HCT116 (cell line): Measurements from ENCODE around the gene MRPL42.

ENCODE experiments used
- POLR2A ChIP-seq: IDR thresholded peaks from 2 replicates; pipeline ENCODE4 v1.7.0; 2011; ENCODE audit warnings: borderline replicate concordance; ENCODE audit not compliant: insufficient read depth, insufficient read length; ENCODE audit errors: extremely low read depth
- SIN3A ChIP-seq: IDR thresholded peaks from 2 replicates; pipeline ENCODE4 v1.6.1; 2012; ENCODE audit warnings: low read depth
- TF ChIP-seq, protein P1 (sequence below), 3 experiments: fragments of 200-600 bp in 1 of 3; sonication (generic) in 1 of 3; IDR thresholded peaks in 2 of 3; conservative IDR thresholded peaks in 1 of 3; 2 replicates each; pipeline ENCODE4 v1.5.1; 2012 to 2017; ENCODE audit warnings: low read depth in 2 of 3, low read length in 2 of 3, antibody characterized with exemption in 1 of 3, borderline replicate concordance in 1 of 3, control low read depth in 1 of 3, mild to moderate bottlenecking in 1 of 3, mixed read lengths in 1 of 3, mixed run types in 1 of 3, moderate library complexity in 1 of 3; ENCODE audit not compliant: insufficient read depth in 1 of 3

GRCh38 chr12:93483151-93483807 lies 16.0 kb downstream of the MRPL42 start:
- TF ChIP-seq, protein P1, sequence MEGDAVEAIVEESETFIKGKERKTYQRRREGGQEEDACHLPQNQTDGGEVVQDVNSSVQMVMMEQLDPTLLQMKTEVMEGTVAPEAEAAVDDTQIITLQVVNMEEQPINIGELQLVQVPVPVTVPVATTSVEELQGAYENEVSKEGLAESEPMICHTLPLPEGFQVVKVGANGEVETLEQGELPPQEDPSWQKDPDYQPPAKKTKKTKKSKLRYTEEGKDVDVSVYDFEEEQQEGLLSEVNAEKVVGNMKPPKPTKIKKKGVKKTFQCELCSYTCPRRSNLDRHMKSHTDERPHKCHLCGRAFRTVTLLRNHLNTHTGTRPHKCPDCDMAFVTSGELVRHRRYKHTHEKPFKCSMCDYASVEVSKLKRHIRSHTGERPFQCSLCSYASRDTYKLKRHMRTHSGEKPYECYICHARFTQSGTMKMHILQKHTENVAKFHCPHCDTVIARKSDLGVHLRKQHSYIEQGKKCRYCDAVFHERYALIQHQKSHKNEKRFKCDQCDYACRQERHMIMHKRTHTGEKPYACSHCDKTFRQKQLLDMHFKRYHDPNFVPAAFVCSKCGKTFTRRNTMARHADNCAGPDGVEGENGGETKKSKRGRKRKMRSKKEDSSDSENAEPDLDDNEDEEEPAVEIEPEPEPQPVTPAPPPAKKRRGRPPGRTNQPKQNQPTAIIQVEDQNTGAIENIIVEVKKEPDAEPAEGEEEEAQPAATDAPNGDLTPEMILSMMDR (IDR thresholded peaks at IDR 0.05 in 2 of 3, conservative IDR thresholded peaks at IDR 0.05 in 1 of 3; ENCODE audit: borderline replicate concordance in 1 of 3, insufficient read depth in 1 of 3, low read depth in 2 of 3, low read length in 2 of 3): no peak
- TF ChIP-seq SIN3A (no peak), POLR2A (no peak)
